Measurements from ENCODE around the gene ADAMTS6.

DNA sequence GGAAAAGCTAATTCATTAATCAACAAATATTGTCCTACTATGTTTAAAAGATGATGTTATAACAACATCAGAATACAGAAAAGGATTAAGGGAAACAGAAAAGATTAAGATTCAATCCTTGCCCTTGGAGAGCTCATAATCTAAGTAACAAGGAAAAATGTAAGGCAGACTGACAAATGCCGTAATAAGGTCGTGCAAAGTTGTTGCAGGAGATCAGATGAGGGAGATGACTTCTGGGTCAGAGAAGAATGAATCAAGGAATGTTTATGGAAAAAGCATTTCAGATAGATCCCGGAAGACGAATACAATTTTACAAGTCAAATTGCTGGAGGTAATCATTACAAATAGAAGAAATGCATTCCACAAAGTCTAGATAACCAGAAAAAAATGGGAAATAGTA is 6.4 kb downstream of the ADAMTS6 start:
- TF ChIP-seq POLR2A (IDR thresholded peaks at IDR 0.05) (no peak), CTCF (IDR thresholded peaks at IDR 0.05) (no peak)

All from esophagus squamous epithelium (tissue), 4 donors.